Brain microvascular endothelial cell (primary cell): ENCODE data around the gene PCNX1.

Source experiments
- DNase-seq: peaks from one replicate; pipeline ENCODE4 v3.0.0-alpha.2; 2020
- H3K27ac ChIP-seq: fragments of 250-450 bp; sonication (Bioruptor Pico); 2 replicates; pipeline ENCODE4 v1.5.1; 2020; ENCODE audit warnings: mild to moderate bottlenecking, moderate library complexity
- H3K27me3 ChIP-seq: fragments of 250-450 bp; sonication (Bioruptor Pico); replicated peaks from 2 replicates; pipeline ENCODE4 v1.5.1; 2020; ENCODE audit warnings: mild to moderate bottlenecking
- H3K36me3 ChIP-seq: fragments of 250-450 bp; sonication (Bioruptor Pico); replicated peaks from 2 replicates; pipeline ENCODE4 v1.5.1; 2020; ENCODE audit warnings: mild to moderate bottlenecking
- H3K4me3 ChIP-seq: 2 replicates; pipeline ENCODE4 v1.5.1; 2011; ENCODE audit warnings: low read depth, mild to moderate bottlenecking, control low read depth, low read length, moderate library complexity
- CTCF ChIP-seq: IDR thresholded peaks from 2 replicates; pipeline ENCODE4 v1.5.1; 2011; ENCODE audit warnings: low read depth, mild to moderate bottlenecking, moderate library complexity, low read length, control low read depth, inconsistent platforms; ENCODE audit errors: missing control alignments
- in situ Hi-C: cut with HindIII; loops from 2 replicates; pipeline ENCODE4 v1.10.0; 2017; ENCODE audit warnings: low sequenced_read_pairs, low pct_ligation_motif_present

Gene PCNX1

DNA sequence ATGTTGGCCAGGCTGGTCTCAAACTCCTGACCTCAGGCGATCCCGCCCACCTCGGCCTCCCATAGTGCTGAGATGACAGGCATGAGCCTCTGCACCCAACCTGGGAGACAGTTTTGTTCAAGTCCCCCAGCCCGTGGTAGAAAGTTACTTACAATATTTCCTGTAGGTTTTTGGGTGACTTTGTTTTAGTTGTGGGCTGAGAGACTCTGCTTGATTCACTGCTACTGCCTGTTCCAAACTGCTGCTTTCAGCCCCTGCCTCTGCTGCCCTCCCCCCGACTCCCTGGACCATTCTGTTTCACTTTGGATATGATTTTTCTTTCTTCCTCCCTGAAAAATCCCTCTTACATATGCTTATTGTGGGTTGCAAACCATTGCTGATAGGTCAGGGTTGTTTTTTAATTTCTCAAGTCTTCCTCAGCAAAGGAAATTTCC, 13.4 kb upstream of the PCNX1 start:
- Histone ChIP-seq H3K4me3 (no peak overlapping the region), H3K27ac (no peak overlapping the region), H3K27me3 (no peaks in the 10 kb centered on the region), H3K36me3 (no peaks in the 10 kb centered on the region)
- DNase-seq = no peak
- in situ Hi-C loops = no loop called here
- no peak for TF ChIP-seq CTCF

DNA sequence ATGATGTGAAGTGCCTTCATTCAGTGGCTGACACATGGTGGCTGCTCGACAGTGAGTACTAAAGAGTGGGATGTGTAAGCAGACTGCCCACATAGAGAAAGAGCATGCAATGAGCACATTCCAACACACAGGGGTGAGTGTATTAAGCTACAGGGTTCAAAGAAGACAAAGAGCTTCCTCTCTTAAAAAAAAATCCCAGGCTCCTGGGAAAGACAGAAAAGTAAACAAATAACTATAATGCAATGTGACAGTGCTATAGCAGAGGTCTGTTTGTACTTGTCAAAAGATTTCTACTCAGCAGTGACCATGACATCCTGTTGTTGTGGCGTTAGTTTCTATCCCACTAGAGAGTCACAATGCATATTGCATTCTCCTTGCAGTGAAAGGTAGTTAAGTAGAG, 12.4 kb upstream of the PCNX1 start:
- no peak overlapping the region for H3K27ac ChIP-seq
- DNase-seq = no peak
- no peaks in the 10 kb centered on the region for H3K27me3 ChIP-seq
- no peak for TF ChIP-seq CTCF
- in situ Hi-C loops = no loop called here
- no peaks in the 10 kb centered on the region for H3K36me3 ChIP-seq
- H3K4me3 ChIP-seq = no peak overlapping the region

GRCh38 chr14:70896317-70896716, 10.9 kb upstream of the PCNX1 start:
- Histone ChIP-seq H3K27me3 (no peaks in the 10 kb centered on the region), H3K36me3 (no peaks in the 10 kb centered on the region), H3K4me3 (no peak overlapping the region), H3K27ac (no peak overlapping the region)
- DNase-seq = no peak
- no peak for TF ChIP-seq CTCF
- in situ Hi-C loops = no loop called here

GRCh38 chr14:70896981-70897380, 10.3 kb upstream of the PCNX1 start:
- no peak for TF ChIP-seq CTCF
- no peak overlapping the region for H3K4me3 ChIP-seq
- DNase-seq = no peak
- no peaks in the 10 kb centered on the region for H3K36me3 ChIP-seq
- in situ Hi-C loops = no loop called here
- no peak overlapping the region for H3K27ac ChIP-seq
- H3K27me3 ChIP-seq = no peaks in the 10 kb centered on the region

DNA sequence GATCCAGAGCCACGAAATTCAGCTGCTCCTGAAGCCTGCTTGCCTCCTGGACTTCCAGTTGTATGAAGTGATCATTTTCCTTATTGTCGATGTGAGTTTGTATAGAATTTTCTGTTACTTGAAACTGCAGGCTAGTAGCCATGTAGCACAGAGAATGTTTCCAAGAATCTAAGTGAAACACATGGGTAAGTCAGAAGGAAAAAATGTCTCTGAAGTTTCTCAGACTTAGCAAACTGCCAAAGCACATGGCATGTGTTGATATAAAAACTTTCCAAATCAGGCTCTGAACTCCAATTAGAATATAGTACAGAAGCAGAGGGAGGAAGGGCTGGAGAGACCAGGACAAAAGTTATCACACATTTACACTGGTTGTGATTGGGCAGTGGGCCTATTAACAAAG, 9.8 kb upstream of the PCNX1 start:
- H3K36me3 ChIP-seq = no peaks in the 10 kb centered on the region
- no peak overlapping the region for H3K4me3 ChIP-seq
- DNase-seq = no peak
- in situ Hi-C loops = no loop called here
- no peak overlapping the region for H3K27ac ChIP-seq
- no peaks in the 10 kb centered on the region for H3K27me3 ChIP-seq
- no peak for TF ChIP-seq CTCF

DNA sequence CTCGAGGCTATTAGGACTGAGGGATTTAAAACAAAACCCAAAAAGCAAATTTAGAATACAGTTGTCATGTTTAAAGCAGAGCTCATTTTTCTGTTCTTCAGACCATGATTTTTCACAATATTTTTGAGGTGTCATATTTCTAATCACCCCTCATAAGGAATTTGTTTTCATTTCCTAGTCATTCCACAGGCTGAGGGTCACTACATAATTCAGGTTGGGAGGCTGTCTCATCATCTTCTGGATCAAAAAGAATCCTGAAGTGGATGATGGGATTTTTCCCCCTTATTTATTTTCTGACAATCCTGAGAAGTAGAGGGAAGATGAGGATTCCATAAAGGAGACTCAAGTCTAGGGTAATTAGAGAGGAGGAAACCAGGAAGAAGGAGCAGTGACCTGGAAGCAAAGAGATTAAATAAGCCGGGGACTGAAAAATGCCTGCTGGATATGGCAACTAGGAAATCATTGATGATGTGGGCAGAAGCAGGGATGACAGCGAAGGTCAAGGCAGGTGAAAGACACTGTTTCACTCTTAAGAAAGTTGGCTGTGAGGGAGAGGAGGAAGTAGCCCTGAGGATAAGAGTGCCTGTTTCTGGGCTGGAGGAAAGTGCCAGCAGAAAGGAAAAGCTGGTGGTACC, 9.0 kb upstream of the PCNX1 start:
- Histone ChIP-seq H3K27me3 (no peaks in the 10 kb centered on the region), H3K36me3 (no peaks in the 10 kb centered on the region), H3K27ac (no peak overlapping the region), H3K4me3 (no peak overlapping the region)
- in situ Hi-C loops = no loop called here
- DNase-seq = no peak
- no peak for TF ChIP-seq CTCF
